Kidney (tissue), 22 donors: ENCODE results near the gene C12orf56. TPM values are rescaled to one million over a fixed set of nuclear protein-coding genes. Genes with fewer than 3 reads are reported as not detected.

ENCODE experiments used
- DNase-seq, 5 donors: peaks; one replicate each; pipeline ENCODE4 v3.0.0-alpha.2; 2013 to 2020
- FAIRE-seq: peaks from 2 replicates; lab custom pipeline; 2012; peaks lifted over from hg19 to GRCh38; lab: Jason Lieb, UNC
- H3K27ac ChIP-seq, 2 donors: one replicate each; pipeline ENCODE4 v1.7.0; 2013; ENCODE audit warnings: low read depth in 2 of 2, low read length in 2 of 2, inconsistent platforms in 1 of 2
- H3K27me3 ChIP-seq: one replicate; pipeline ENCODE4 v1.7.1; 2013; ENCODE audit warnings: low read length, inconsistent platforms; ENCODE audit not compliant: control insufficient read depth, insufficient read depth
- H3K36me3 ChIP-seq, 3 donors: one replicate each; pipeline versions ENCODE4 v1.7.0 to v1.7.1; 2013; ENCODE audit warnings: low read length in 3 of 3, control low read depth in 1 of 3, inconsistent platforms in 1 of 3; ENCODE audit not compliant: insufficient read depth in 3 of 3, control insufficient read depth in 2 of 3
- H3K4me1 ChIP-seq, 3 donors: one replicate each; pipeline versions ENCODE4 v1.7.0 to v1.7.1; 2013; ENCODE audit warnings: low read length in 3 of 3, inconsistent platforms in 1 of 3, low read depth in 1 of 3; ENCODE audit not compliant: control insufficient read depth in 2 of 3, insufficient read depth in 2 of 3
- H3K4me3 ChIP-seq, 3 donors: one replicate each; pipeline versions ENCODE4 v1.7.0 to v1.8.1; 2013; ENCODE audit warnings: low read length in 3 of 3, control low read depth in 1 of 3, inconsistent platforms in 1 of 3
- H3K9ac ChIP-seq, 3 donors: one replicate each; pipeline versions ENCODE4 v1.7.0 to v1.7.1; 2013; ENCODE audit warnings: low read length in 3 of 3, control low read depth in 1 of 3, inconsistent platforms in 1 of 3
- H3K9me3 ChIP-seq, 3 donors: one replicate each; pipeline versions ENCODE4 v1.7.0 to v1.7.1; 2013; ENCODE audit warnings: low read length in 3 of 3, control low read depth in 1 of 3, inconsistent platforms in 1 of 3; ENCODE audit not compliant: control insufficient read depth in 2 of 3, insufficient read depth in 1 of 3
- CTCF ChIP-seq: IDR thresholded peaks from 3 replicates; pipeline ENCODE4 v1.5.1; 2012; ENCODE audit warnings: mild to moderate bottlenecking, moderate library complexity, borderline replicate concordance; ENCODE audit not compliant: insufficient read depth; ENCODE audit errors: extremely low read depth
- intact Hi-C: fragments of 100-400 bp; cut with DNase I; formaldehyde crosslinking; loops from one replicate; pipeline ENCODE4 v1.11.1; 2022
- long read RNA-seq, 10 donors: library from polyadenylated mRNA in 1 of 10; unstranded in 1 of 10; transcript quantifications; one replicate each; pipeline ENCODE4 v2.0.0 and lab custom pipeline, GENCODE V29; 2021 to 2026
- polyA plus RNA-seq: library from polyadenylated mRNA; stranded (reverse); fragments of 350-450 nt; fragmentation: Illumina TruSeq; extraction: RNeasy Lipid Tissue Mini Kit (QIAGEN cat#74804); gene quantifications from one replicate; pipeline ENCODE4 v1.2.3, GENCODE V29; 2014; ENCODE audit warnings: low read depth, low replicate concordance; ENCODE audit not compliant: insufficient read depth
- total RNA-seq: library from RNA; stranded (reverse); fragmentation: NEBNext Ultra II Directional; extraction: Animal tissue kit (Norgen Biotek cat#: 25700); gene quantifications from one replicate; pipeline ENCODE4 v1.2.1, GENCODE V29; 2021
- donor health status: control.
- donor health status: control.
- donor health status: control.
- donor health status: control.
- donor health status: control.
- donor health status: DM: yes; HTN: yes; CAD: no.
- donor health status: Normal renal cell carcinoma (clear cell type).

Gene C12orf56
- total RNA-seq (1.5 TPM), polyA plus RNA-seq (5.2 TPM)
- long read RNA-seq, donor 1 = 0 reads
- long read RNA-seq, donor 2 = 0 reads
- long read RNA-seq, donor 3 = 0 reads
- long read RNA-seq, donor 4 = 0 reads
- long read RNA-seq, donor 5 = 0 reads
- long read RNA-seq, donor 6 = 0 reads
- long read RNA-seq, donor 7 = 0 reads
- long read RNA-seq, donor 8 = 0 reads
- long read RNA-seq, donor 9 = 0 reads
- long read RNA-seq, donor 10 = 0 reads

GRCh38 chr12:64390275-64390851 is at the start of gene C12orf56:
Gene C12orf56, minus strand, starts transcription at chr12:64390758. Its CDS starts 193 bp downstream, at chr12:64390565.
- no peaks in the 10 kb centered on the region for H3K36me3 ChIP-seq
- H3K4me3 ChIP-seq = peak within 1 kb of the TSS in 1 of 3 donors; percentile 17
- DNase-seq (peak; percentile 50 to 69 (median 66)), FAIRE-seq (no peak)
- H3K4me1 ChIP-seq = peaks cover 0 to 2% (median 0%) of the 10 kb centered on the region in 3 donors
- H3K9me3 ChIP-seq = no peaks in the 10 kb centered on the region
- intact Hi-C loops = no loop called here
- H3K27ac ChIP-seq = no peak within 1 kb of the TSS
- no peak within 1 kb of the TSS for H3K9ac ChIP-seq
- H3K27me3 ChIP-seq = no peaks in the 10 kb centered on the region
- no peak for TF ChIP-seq CTCF

DNA sequence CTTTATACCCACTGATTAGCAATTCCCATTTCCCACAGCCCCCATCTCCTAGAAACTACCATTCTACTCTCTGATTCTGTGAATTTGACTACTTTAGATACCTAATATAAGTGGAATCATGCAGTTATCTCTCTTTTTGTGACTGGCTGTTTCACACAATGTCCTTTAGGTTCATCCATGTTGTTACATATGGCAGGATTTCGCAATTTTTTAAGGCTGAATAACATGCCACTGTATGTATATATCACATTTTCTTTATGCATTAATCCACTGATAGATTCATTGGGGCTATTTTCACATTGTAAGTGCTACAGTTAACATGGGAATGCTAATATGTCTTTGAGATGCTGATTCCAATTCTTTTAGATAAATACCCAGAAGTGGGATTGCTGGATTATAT is 49.5 kb upstream of the C12orf56 start:
- no peak for FAIRE-seq
- DNase-seq = no peak
- Histone ChIP-seq H3K4me3 (no peak overlapping the region), H3K4me1 (no peaks in the 10 kb centered on the region), H3K27ac (no peak overlapping the region), H3K27me3 (no peaks in the 10 kb centered on the region), H3K9me3 (no peaks in the 10 kb centered on the region), H3K36me3 (peaks cover 8 to 33% (median 10%) of the 10 kb centered on the region in 3 donors), H3K9ac (no peak overlapping the region)
- intact Hi-C loops = no loop called here
- no peak for TF ChIP-seq CTCF

GRCh38 chr12:64433915-64434314 is 43.4 kb upstream of the C12orf56 start:
- Histone ChIP-seq H3K9me3 (no peaks in the 10 kb centered on the region), H3K27ac (no peak overlapping the region), H3K27me3 (no peaks in the 10 kb centered on the region), H3K4me3 (no peak overlapping the region), H3K4me1 (no peaks in the 10 kb centered on the region), H3K9ac (no peak overlapping the region), H3K36me3 (peaks cover 9 to 44% (median 20%) of the 10 kb centered on the region in 3 donors)
- TF ChIP-seq CTCF = no peak
- DNase-seq (no peak), FAIRE-seq (no peak)
- intact Hi-C loops = no loop called here
